Lower lobe of right lung (tissue), 2 donors: ENCODE results near the gene TCF4. TPM values are rescaled to one million over a fixed set of nuclear protein-coding genes. Genes with fewer than 3 reads are reported as not detected.

Source experiments
- ATAC-seq, 2 donors: fragments of 200-7000 bp; cut with Tn5 transposase; one replicate each; pipeline ENCODE4 v1.9.1; 2020 to 2022; ENCODE audit warnings: mild to moderate bottlenecking in 2 of 2, moderate library complexity in 2 of 2
- DNase-seq: peaks from one replicate; pipeline ENCODE4 v3.0.0-alpha.2; 2020
- H3K27ac ChIP-seq: fragments of 200-600 bp; one replicate; pipeline ENCODE4 v1.8.0; 2022
- H3K27me3 ChIP-seq: fragments of 200-600 bp; one replicate; pipeline ENCODE4 v1.8.0; 2022; ENCODE audit warnings: low read depth
- H3K36me3 ChIP-seq: fragments of 200-600 bp; one replicate; pipeline ENCODE4 v1.8.0; 2022; ENCODE audit warnings: mild to moderate bottlenecking
- H3K4me1 ChIP-seq: fragments of 200-600 bp; one replicate; pipeline ENCODE4 v1.8.0; 2022
- H3K4me3 ChIP-seq: fragments of 200-600 bp; one replicate; pipeline ENCODE4 v1.8.0; 2022; ENCODE audit warnings: mild to moderate bottlenecking
- H3K9me3 ChIP-seq: fragments of 200-600 bp; one replicate; pipeline ENCODE4 v1.8.0; 2022
- intact Hi-C: fragments of 100-400 bp; cut with DNase I; formaldehyde crosslinking; loops from one replicate; pipeline ENCODE4 v1.11.0; 2022
- total RNA-seq: library from RNA; stranded (reverse); fragmentation: NEBNext Ultra II Directional; extraction: Animal tissue kit (Norgen Biotek cat#: 25700); gene quantifications from one replicate; pipeline ENCODE4 v1.2.1, GENCODE V29; 2021
- TF ChIP-seq, protein P1 (sequence below): fragments of 200-600 bp; IDR thresholded peaks from one replicate; pipeline ENCODE4 v1.8.0; 2022; ENCODE audit warnings: antibody characterized with exemption, mild to moderate bottlenecking
- donor health status: DM: no; HTN: yes; CAD: no; lungs with severe emphysema.

Gene TCF4
- total RNA-seq, 1 donor from 2014 or later, result 112 TPM

DNA sequence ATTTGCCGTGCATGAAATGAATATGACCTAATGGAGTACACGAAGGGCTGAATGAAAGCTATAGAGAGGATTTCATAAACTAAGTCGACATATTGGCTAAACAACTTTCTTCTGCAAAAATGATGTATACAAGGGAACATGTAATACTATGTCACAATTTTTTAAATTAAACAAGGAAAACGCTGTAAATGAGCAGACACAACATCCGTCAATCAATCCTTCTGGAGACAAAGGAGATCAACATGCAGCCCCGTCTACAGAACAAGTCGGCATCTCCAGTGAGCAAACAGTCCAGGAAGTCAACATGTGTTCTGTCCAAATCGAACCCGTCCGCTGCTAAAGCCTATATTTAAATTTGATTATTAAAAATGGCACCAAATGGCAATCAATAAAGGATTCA is 180.8 kb downstream of the TCF4 start:
- H3K27ac ChIP-seq, result no peak overlapping the region
- H3K4me1 ChIP-seq, result peaks cover 10% of the 10 kb centered on the region
- H3K27me3 ChIP-seq, result no peaks in the 10 kb centered on the region
- DNase-seq (no peak), ATAC-seq (no peak)
- no peaks in the 10 kb centered on the region for H3K36me3 ChIP-seq
- no peak overlapping the region for H3K4me3 ChIP-seq
- H3K9me3 ChIP-seq, result no peaks in the 10 kb centered on the region
- TF ChIP-seq, protein P1, sequence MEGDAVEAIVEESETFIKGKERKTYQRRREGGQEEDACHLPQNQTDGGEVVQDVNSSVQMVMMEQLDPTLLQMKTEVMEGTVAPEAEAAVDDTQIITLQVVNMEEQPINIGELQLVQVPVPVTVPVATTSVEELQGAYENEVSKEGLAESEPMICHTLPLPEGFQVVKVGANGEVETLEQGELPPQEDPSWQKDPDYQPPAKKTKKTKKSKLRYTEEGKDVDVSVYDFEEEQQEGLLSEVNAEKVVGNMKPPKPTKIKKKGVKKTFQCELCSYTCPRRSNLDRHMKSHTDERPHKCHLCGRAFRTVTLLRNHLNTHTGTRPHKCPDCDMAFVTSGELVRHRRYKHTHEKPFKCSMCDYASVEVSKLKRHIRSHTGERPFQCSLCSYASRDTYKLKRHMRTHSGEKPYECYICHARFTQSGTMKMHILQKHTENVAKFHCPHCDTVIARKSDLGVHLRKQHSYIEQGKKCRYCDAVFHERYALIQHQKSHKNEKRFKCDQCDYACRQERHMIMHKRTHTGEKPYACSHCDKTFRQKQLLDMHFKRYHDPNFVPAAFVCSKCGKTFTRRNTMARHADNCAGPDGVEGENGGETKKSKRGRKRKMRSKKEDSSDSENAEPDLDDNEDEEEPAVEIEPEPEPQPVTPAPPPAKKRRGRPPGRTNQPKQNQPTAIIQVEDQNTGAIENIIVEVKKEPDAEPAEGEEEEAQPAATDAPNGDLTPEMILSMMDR, result no peak
- intact Hi-C loops, result no loop called here

DNA sequence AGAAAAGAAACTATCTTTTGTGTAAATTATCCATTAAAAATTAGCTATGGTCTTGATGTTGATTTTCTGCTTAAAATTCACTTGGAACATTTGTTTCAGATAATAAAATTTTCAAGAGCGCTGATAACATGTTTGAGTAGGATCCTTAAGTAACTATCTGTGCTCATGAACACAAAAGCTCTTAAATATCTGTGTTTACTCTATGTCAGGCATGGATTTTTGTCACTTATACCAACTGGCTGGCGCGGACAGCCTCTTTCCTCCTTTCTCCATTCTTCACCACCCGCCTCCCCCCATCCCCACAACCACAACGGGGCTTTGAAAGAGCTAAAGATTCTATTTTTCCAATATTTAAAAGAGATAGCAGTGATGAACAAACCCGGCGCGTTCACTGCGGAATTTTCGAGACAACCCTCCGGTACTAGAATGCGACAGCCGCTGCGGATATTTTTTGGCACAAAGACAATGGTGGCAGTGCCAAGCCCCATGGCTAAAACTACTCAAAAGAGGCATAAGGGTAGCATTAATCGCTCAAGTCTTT is 181.5 kb downstream of the TCF4 start:
- intact Hi-C loops, result no loop called here
- no peaks in the 10 kb centered on the region for H3K36me3 ChIP-seq
- DNase-seq (no peak), ATAC-seq (no peak)
- H3K9me3 ChIP-seq, result no peaks in the 10 kb centered on the region
- peaks cover 10% of the 10 kb centered on the region for H3K4me1 ChIP-seq
- peak overlapping the region; percentile 12 for H3K4me3 ChIP-seq
- TF ChIP-seq, protein P1, result no peak
- H3K27me3 ChIP-seq, result no peaks in the 10 kb centered on the region
- no peak overlapping the region for H3K27ac ChIP-seq

- peak; percentile 70 to 77 for ATAC-seq
- H3K4me3 ChIP-seq, result peak overlapping the region; percentile 12
Measured at GRCh38 chr18:55405893-55406406, 182.0 kb downstream of the TCF4 start.

DNA sequence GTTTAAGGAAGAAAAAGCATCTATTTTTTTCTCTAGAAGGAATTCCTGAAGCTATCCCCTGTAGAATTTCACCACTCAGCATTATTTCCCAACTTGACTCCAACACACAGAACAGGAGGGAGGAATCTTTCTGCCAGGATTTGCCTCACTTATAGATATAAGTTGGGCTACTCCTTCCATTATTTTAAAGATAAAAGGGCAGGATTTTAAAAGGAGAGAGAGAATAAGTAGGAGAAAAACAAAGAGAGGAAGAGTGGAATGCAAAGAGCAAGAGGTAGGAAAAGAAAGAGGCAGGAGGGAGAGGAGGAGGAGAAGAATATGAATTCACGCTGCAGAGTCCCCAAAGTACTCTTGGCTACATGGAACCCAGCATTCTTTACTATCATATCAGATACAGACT is 182.5 kb downstream of the TCF4 start:
- TF ChIP-seq, protein P1, result no peak
- Histone ChIP-seq H3K4me1 (peaks cover 13% of the 10 kb centered on the region), H3K27ac (peak overlapping the region; percentile 46), H3K36me3 (no peaks in the 10 kb centered on the region), H3K4me3 (no peak overlapping the region), H3K27me3 (no peaks in the 10 kb centered on the region), H3K9me3 (no peaks in the 10 kb centered on the region)
- ATAC-seq, result no peak
- intact Hi-C loops, result no loop called here
- no peak for DNase-seq

More at GRCh38 chr18:55405893-55406406, 182.0 kb downstream of the TCF4 start:
- no peaks in the 10 kb centered on the region for H3K9me3 ChIP-seq
- TF ChIP-seq, protein P1, result no peak
- no peaks in the 10 kb centered on the region for H3K27me3 ChIP-seq
- H3K36me3 ChIP-seq, result no peaks in the 10 kb centered on the region
- peaks cover 13% of the 10 kb centered on the region for H3K4me1 ChIP-seq
- intact Hi-C loops, result no loop called here
- peak overlapping the region; percentile 46 for H3K27ac ChIP-seq
- peak; percentile 51 for DNase-seq

- Histone ChIP-seq H3K4me3 (no peak overlapping the region), H3K27me3 (no peaks in the 10 kb centered on the region), H3K36me3 (no peaks in the 10 kb centered on the region), H3K9me3 (no peaks in the 10 kb centered on the region), H3K27ac (peak overlapping the region; percentile 46), H3K4me1 (peaks cover 13% of the 10 kb centered on the region)
- intact Hi-C loops, result no loop called here
- ATAC-seq (no peak), DNase-seq (no peak)
- TF ChIP-seq, protein P1, result no peak
Measured at GRCh38 chr18:55404832-55405465, 183.0 kb downstream of the TCF4 start.
